GM12801 (cell line): ENCODE measurements around the gene ING5.

Source experiments
- CTCF ChIP-seq: IDR thresholded peaks from one replicate; pipeline ENCODE4 v1.5.1; 2011; ENCODE audit warnings: control low read depth; ENCODE audit not compliant: insufficient read length; ENCODE audit errors: extremely low read depth

The ING5 gene

GRCh38 chr2:241739177-241739576 is 37.3 kb downstream of the ING5 start:
- TF ChIP-seq CTCF, result no peak

GRCh38 chr2:241739651-241740050 is 37.8 kb downstream of the ING5 start:
- no peak for TF ChIP-seq CTCF

- no peak for TF ChIP-seq CTCF
Measured at GRCh38 chr2:241741016-241741415, 39.2 kb downstream of the ING5 start.

GRCh38 chr2:241742320-241742939 is 40.6 kb downstream of the ING5 start:
- TF ChIP-seq CTCF, result no peak

GRCh38 chr2:241743620-241744019 is 41.8 kb downstream of the ING5 start:
- TF ChIP-seq CTCF, result no peak

- TF ChIP-seq CTCF, result no peak
Measured at GRCh38 chr2:241744028-241744754, 42.4 kb downstream of the ING5 start.

GRCh38 chr2:241745276-241745675 is 43.4 kb downstream of the ING5 start:
- no peak for TF ChIP-seq CTCF
